ENCODE measurements around the gene SMARCB1.

GRCh38 chr22:23779083-23779482 lies 7.7 kb upstream of the SMARCB1 start:
- no peak for TF ChIP-seq ZFP30 (CRISPR knock-in tag; IDR thresholded peaks at IDR 0.05)
- no peak for TF ChIP-seq ZFP3 (CRISPR knock-in tag; IDR thresholded peaks at IDR 0.05)
- no peak for TF ChIP-seq PATZ1 (CRISPR knock-in tag; IDR thresholded peaks at IDR 0.05; ENCODE audit: borderline replicate concordance)
- no peak for TF ChIP-seq TSHZ2 (CRISPR knock-in tag; IDR thresholded peaks at IDR 0.05)
- TF ChIP-seq ARNTL (CRISPR knock-in tag; IDR thresholded peaks at IDR 0.05; ENCODE audit: borderline replicate concordance, low read depth): no peak
- TF ChIP-seq TCF4 (CRISPR knock-in tag; IDR thresholded peaks at IDR 0.05; ENCODE audit: borderline replicate concordance): no peak
- no peak for TF ChIP-seq ZC3H10 (CRISPR knock-in tag; IDR thresholded peaks at IDR 0.05)
- no peak for TF ChIP-seq CSRNP3 (CRISPR knock-in tag; IDR thresholded peaks at IDR 0.05)
- TF ChIP-seq TOX (CRISPR knock-in tag; IDR thresholded peaks at IDR 0.05; ENCODE audit: borderline replicate concordance): no peak
- no peak for TF ChIP-seq CSDC2 (CRISPR knock-in tag; IDR thresholded peaks at IDR 0.05)
